Right lobe of liver (tissue), 4 donors: ENCODE measurements around the gene GSN.

Source experiments
- CTCF ChIP-seq, 4 donors: fragments of 200-600 bp in 3 of 4; fragments of 450-650 bp in 1 of 4; IDR thresholded peaks; one replicate each; pipeline versions ENCODE4 v1.5.1 to v1.8.0; 2016 to 2022; ENCODE audit warnings: antibody characterized with exemption in 4 of 4, mild to moderate bottlenecking in 2 of 4
- POLR2A ChIP-seq: fragments of 450-650 bp; IDR thresholded peaks from one replicate; pipeline ENCODE4 v1.6.1; 2017; ENCODE audit warnings: antibody characterized with exemption, mild to moderate bottlenecking
- donor health status: DM: no; HTN: no; CAD: no.
- donor health status: DM: no; HTN: no; CAD: no.
- donor health status: DM: no; HTN: yes; CAD: no.

GRCh38 chr9:121323449-121324151 is 55.6 kb downstream of the GSN start:
- TF ChIP-seq CTCF (IDR thresholded peaks at IDR 0.05) = no peak
- no peak for TF ChIP-seq POLR2A
